NCI-H1048 (cell line): ENCODE results near the gene SKIDA1.

Source experiments
- DNase-seq: peaks from one replicate; lab custom pipeline; 2025; lab: John Stamatoyannopoulos, UW

Gene SKIDA1

DNA sequence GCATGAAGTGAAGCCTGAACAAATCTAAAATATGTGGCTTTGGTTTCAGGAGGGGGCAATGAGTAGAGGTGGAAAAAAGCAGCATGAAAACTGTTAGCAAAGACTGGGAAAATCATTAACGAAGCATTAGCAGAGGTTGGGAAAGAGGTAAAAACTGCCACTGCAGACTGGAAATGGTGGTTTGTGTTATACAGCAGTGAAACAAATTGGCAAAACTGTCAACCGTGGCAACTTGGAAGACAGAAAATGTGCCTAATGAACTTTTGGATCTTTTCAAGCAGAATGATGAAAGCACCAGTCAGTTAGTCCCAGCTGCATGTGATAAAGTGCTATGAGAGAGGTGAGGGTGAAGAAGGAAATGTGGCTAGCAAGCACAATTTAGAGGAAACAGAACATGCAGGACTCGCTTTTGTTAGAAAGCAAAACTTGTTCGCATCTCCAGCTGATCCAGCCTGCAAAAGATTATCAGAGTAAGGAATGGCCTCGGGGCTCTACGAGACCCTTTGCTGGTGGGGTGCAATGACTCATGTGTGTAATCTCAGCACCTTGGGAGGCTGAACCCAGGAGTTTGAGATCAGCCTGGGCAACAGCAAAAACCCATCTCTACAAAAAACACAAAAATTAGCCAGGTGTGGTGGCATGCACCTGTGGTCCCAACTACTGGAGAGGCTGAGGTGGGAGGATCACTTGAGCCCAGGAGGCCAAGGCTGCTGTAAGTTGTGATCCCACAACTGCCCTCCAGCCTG lies 45.7 kb downstream of the SKIDA1 start:
- no peak for DNase-seq

DNA sequence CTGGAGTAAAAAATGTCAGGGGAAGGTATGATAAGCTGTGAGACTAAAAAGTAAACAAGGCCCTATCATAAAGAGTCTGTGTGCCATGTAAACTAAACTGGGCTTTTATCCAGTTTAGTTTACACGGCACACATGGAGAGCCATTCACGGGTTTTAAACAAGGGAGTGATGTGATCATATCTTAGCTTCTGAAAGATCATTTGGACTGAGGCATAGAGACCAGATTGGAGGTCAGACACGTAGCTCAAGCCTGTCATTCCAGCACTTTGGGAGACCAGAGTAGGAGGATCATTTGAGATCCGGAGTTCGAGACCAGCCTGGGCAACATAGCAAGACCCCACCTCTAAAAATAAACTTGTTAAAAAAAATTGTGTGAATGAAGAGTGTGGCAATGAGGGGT lies 50.1 kb downstream of the SKIDA1 start:
- no peak for DNase-seq

DNA sequence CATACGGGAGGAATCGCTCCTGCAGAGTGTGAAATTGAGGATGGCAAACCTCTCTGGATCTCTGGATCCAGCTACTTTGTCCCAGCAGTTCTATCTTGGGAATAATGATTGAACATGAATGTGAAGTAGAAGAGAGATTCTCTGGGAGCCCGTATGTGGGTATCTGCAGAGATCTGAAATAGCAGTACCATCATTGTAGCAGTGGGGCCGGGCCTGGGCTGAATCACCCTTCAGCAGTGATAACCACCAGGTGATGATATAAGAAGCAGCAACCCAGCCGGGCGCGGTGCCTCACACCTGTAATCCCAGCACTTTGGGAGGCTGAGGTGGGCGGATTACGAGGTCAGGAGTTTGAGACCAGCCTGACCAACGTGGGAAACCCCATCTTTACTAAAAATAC lies 51.9 kb downstream of the SKIDA1 start:
- no peak for DNase-seq

DNA sequence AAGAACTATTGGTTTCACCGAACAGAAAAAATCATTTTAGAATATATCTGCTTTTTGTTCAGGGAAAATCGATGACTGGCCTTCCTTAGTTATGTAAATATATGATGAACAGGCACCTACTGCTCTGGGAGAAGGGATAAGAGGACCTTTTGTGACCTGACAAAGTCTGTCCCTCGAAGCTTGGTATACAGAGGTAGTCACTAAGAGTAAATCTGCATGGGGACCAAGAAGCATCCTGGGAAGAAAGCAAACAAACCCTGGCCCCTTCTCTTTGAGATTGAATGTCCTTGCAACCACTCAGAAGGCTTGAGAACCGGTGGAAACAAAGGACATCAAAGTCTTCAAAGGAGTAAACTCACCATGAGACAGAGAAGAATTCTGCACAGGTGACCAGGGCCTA lies 52.3 kb downstream of the SKIDA1 start:
- no peak for DNase-seq

DNA sequence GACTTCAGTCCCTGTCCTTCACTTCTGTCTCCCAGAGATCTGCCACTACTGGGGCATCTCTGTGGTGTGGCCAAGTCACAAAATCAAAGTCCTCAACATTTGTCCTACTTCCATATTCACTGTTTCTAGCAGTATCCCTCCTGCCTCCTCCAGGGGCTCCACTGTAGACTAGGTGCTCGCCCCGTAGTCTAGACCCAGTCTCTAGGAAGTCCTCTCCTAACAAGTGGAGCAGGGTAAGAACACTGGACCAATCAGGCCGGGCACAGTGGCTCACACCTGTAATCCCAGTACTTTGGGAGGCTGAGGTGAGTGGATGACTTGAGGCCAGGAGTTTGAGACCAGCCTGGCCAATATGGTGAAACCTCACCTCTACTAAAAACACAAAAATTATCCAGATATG lies 57.4 kb downstream of the SKIDA1 start:
- no peak for DNase-seq

DNA sequence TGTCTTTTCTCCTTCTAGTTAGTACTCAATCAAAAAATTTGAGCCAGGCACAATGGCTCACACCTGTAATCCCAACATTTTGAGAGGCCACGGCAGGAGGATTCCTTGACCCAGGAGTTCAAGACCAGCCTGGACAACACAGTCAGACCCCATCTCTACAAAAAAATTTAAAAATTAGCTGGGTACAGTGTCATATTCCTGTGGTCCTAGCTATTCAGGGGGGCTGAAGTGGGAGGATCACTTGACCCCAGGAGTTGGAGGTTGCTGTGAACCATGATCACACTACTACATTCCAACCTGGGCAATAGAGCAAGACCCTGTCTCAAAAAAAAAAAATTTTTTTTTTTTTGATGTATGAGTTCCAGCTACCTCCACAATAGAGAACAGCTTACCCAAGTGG lies 57.8 kb downstream of the SKIDA1 start:
- DNase-seq: no peak

DNA sequence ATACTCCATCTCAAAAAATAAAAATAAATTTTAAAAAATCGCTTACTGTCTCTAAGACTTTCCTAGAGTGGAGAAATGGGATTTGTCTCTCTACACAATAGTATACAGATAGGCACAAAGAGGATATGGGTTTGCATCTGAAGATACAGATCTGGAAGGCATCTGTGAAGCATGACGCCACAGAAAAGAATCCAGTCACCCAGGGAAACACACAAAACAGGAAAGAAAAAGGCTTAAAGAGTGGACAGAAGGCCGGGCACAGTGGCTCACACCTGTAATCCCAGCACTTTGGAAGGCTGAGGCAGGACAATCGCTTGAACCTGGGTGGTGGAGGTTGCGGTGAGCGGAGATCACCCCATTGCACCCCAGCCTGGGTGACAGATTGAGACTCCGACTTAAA lies 61.3 kb downstream of the SKIDA1 start:
- DNase-seq: no peak
